Right lobe of liver (tissue), 4 donors: Measurements from ENCODE around the gene KDM4B.

Experiments used
- POLR2A ChIP-seq: fragments of 450-650 bp; IDR thresholded peaks from one replicate; pipeline ENCODE4 v1.6.1; 2017; ENCODE audit warnings: antibody characterized with exemption, mild to moderate bottlenecking
- TF ChIP-seq, protein P1 (sequence below), 4 donors: fragments of 200-600 bp in 3 of 4; fragments of 450-650 bp in 1 of 4; IDR thresholded peaks; one replicate each; pipeline versions ENCODE4 v1.5.1 to v1.8.0; 2016 to 2022; ENCODE audit warnings: antibody characterized with exemption in 4 of 4, mild to moderate bottlenecking in 2 of 4
- donor health status: DM: no; HTN: no; CAD: no.
- donor health status: DM: no; HTN: no; CAD: no.
- donor health status: DM: no; HTN: yes; CAD: no.

DNA sequence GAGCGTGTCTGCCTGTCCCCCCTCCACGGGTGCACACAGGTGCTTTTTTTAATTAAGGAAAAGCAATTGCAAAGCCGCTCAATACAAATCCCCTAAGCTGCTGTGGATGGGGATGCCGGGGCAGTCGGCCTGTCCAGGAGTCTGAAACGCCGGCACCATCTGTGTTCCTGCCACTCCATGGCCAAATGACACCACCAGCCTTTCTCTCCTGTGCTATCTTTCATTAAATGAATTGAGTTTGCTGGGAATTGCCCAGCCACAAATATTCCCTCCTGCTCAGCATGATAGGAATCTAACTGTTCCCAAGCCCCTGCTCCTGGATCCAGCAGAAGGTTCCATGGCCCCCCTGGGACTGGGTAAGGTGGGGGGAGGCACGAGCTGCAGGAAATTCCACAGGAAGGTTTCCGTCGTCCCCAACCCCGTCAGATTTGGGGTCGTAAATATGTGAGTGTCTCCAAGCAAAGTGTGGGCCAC, 139.2 kb downstream of the KDM4B start:
- TF ChIP-seq, protein P1, sequence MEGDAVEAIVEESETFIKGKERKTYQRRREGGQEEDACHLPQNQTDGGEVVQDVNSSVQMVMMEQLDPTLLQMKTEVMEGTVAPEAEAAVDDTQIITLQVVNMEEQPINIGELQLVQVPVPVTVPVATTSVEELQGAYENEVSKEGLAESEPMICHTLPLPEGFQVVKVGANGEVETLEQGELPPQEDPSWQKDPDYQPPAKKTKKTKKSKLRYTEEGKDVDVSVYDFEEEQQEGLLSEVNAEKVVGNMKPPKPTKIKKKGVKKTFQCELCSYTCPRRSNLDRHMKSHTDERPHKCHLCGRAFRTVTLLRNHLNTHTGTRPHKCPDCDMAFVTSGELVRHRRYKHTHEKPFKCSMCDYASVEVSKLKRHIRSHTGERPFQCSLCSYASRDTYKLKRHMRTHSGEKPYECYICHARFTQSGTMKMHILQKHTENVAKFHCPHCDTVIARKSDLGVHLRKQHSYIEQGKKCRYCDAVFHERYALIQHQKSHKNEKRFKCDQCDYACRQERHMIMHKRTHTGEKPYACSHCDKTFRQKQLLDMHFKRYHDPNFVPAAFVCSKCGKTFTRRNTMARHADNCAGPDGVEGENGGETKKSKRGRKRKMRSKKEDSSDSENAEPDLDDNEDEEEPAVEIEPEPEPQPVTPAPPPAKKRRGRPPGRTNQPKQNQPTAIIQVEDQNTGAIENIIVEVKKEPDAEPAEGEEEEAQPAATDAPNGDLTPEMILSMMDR (IDR thresholded peaks at IDR 0.05) = no peak
- no peak for TF ChIP-seq POLR2A
